ENCODE data around the gene AREG. TPM values are rescaled to one million over a fixed set of nuclear protein-coding genes. Genes with fewer than 3 reads are reported as not detected.

The AREG gene
- total RNA-seq, 4 donors from 2014 or later: 16.6 to 51.4 (median 36.3) TPM

DNA sequence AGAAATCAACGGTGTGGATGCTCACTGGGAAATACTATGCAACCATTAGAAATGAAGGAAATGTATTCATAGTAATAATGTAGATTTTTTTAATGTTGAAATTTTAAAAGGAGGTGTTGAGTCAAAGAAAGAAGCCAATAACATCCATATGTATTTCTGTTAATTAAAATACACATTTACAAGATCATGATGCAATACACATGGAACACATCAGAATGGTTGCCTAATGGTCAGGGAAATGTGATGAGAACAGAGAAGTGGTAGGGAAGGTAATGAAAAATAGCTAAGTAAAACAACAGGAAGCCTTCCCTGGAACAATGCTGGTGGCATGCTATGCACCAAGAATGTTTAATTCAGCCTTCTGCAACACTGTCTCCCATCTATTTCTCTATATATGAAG, 18.2 kb downstream of the AREG start:
- H3K9me3 ChIP-seq: no peaks in the 10 kb centered on the region
- intact Hi-C loops (cut with DNase I): no loop called here
- WGBS, 2 donors: 33 to 53% methylated on average over 1 of the region's 1 CpG
- H3K4me3 ChIP-seq: no peak overlapping the region
- no peaks in the 10 kb centered on the region for H3K27me3 ChIP-seq
- TF ChIP-seq, protein P1, sequence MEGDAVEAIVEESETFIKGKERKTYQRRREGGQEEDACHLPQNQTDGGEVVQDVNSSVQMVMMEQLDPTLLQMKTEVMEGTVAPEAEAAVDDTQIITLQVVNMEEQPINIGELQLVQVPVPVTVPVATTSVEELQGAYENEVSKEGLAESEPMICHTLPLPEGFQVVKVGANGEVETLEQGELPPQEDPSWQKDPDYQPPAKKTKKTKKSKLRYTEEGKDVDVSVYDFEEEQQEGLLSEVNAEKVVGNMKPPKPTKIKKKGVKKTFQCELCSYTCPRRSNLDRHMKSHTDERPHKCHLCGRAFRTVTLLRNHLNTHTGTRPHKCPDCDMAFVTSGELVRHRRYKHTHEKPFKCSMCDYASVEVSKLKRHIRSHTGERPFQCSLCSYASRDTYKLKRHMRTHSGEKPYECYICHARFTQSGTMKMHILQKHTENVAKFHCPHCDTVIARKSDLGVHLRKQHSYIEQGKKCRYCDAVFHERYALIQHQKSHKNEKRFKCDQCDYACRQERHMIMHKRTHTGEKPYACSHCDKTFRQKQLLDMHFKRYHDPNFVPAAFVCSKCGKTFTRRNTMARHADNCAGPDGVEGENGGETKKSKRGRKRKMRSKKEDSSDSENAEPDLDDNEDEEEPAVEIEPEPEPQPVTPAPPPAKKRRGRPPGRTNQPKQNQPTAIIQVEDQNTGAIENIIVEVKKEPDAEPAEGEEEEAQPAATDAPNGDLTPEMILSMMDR (IDR thresholded peaks at IDR 0.05): no peak
- TF ChIP-seq POLR2A (IDR thresholded peaks at IDR 0.05): no peak
- no peaks in the 10 kb centered on the region for H3K4me1 ChIP-seq
- H3K27ac ChIP-seq: no peak overlapping the region
- H3K36me3 ChIP-seq: no peaks in the 10 kb centered on the region
- no peak for DNase-seq

- TF ChIP-seq, protein P1 (IDR thresholded peaks at IDR 0.05): no peak
- no peak for TF ChIP-seq POLR2A (IDR thresholded peaks at IDR 0.05)
- Histone ChIP-seq H3K36me3 (no peaks in the 10 kb centered on the region), H3K9me3 (no peaks in the 10 kb centered on the region), H3K27ac (no peak overlapping the region), H3K4me3 (no peak overlapping the region), H3K4me1 (no peaks in the 10 kb centered on the region), H3K27me3 (no peaks in the 10 kb centered on the region)
- DNase-seq: no peak
- intact Hi-C loops (cut with DNase I): no loop called here
These were observed 19.4 kb downstream of the AREG start for GRCh38 chr4:74464291-74464690.

DNA sequence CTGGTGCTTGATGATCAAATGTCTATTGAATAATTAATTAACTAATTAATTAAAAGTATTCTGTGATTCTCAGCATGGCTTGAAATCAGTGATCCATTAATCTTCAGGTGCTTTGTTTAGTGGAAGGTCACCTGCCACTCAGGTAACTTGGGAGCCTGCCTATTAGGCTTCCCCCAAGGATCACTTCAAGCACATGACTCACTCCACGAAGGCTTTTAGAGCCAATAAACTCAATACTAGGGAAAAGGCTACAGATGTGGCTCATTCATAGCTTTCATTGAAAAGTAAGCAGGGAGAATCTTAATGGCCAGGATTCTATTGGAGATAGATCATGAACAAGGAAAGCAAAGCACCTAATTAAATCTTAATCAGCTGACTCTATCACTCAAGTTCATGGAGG, 21.3 kb downstream of the AREG start:
- H3K27me3 ChIP-seq: no peaks in the 10 kb centered on the region
- no peak overlapping the region for H3K27ac ChIP-seq
- H3K9me3 ChIP-seq: no peaks in the 10 kb centered on the region
- H3K4me3 ChIP-seq: no peak overlapping the region
- 20 to 63% methylated on average over 1 of the region's 1 CpG for WGBS, 2 donors
- no peak for DNase-seq
- TF ChIP-seq, protein P1 (IDR thresholded peaks at IDR 0.05): no peak
- TF ChIP-seq POLR2A (IDR thresholded peaks at IDR 0.05): no peak
- H3K4me1 ChIP-seq: peaks cover 0 to 7% (median 0%) of the 10 kb centered on the region in 3 donors
- intact Hi-C loops (cut with DNase I): no loop called here
- no peaks in the 10 kb centered on the region for H3K36me3 ChIP-seq

- 40 to 58% methylated on average over 1 of the region's 1 CpG for WGBS, 2 donors
- peaks cover 18 to 49% (median 32%) of the 10 kb centered on the region in 3 donors for H3K4me1 ChIP-seq
- H3K27me3 ChIP-seq: no peaks in the 10 kb centered on the region
- H3K27ac ChIP-seq: peak overlapping the region in 3 of 4 donors; percentile 26 to 55 (median 55)
- no peaks in the 10 kb centered on the region for H3K9me3 ChIP-seq
- TF ChIP-seq POLR2A (IDR thresholded peaks at IDR 0.05): no peak
- TF ChIP-seq, protein P1 (IDR thresholded peaks at IDR 0.05): no peak
- H3K36me3 ChIP-seq: no peaks in the 10 kb centered on the region
- intact Hi-C loops (cut with DNase I): no loop called here
- no peak overlapping the region for H3K4me3 ChIP-seq
- DNase-seq: no peak
These were observed 26.3 kb downstream of the AREG start for GRCh38 chr4:74471264-74471663.

DNA sequence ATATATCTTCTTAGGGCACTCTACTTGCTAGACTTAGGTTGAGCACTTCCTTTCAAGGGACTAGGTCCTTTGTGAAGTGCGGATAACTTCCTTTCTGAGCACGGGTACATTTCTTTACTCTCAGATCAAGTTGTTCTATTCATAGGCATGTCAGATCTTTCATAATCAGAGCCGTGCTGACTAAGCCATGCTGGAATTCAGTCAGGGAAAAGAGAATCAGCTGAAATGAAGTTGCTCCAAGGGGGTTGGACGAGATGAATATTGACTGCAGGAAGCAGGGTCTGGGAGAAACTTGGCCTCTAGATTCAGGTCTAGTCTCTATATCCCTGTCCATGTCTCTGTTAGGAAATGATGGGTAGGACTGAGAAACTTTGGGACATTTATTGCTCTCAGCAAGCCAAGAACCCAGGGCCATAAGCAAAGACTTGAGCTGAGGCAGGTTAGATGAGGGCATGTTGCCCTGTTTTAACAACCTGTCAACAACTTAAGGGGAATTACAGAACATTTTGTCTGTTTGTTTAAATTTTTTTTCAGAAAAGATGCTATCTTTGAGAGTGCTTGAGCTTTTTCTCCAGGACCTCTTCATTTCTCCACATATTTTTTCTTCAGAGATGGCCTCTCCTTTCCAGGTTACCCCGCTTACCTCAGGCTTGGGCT, 28.3 kb downstream of the AREG start:
- Histone ChIP-seq H3K36me3 (no peaks in the 10 kb centered on the region), H3K4me3 (no peak overlapping the region), H3K27ac (peak overlapping the region; percentile 14 to 74 (median 56)), H3K27me3 (no peaks in the 10 kb centered on the region), H3K9me3 (no peaks in the 10 kb centered on the region), H3K4me1 (peaks cover 18 to 49% (median 32%) of the 10 kb centered on the region in 3 donors)
- intact Hi-C loops (cut with DNase I): no loop called here
- TF ChIP-seq POLR2A (IDR thresholded peaks at IDR 0.05): no peak
- TF ChIP-seq, protein P1 (IDR thresholded peaks at IDR 0.05): no peak
- DNase-seq: no peak
- 22 to 39% methylated on average over 4 to 5 of the region's 5 CpGs for WGBS, 2 donors
